HepG2 (cell line): ENCODE results near the gene ATG9A. TPM values are rescaled to one million over a fixed set of nuclear protein-coding genes. Genes with fewer than 3 reads are reported as not detected.

Experiments used
- CBX2 ChIP-seq, 2 experiments: fragments of 200-600 bp in 1 of 2; sonication (generic); formaldehyde crosslinking in 1 of 2; IDR thresholded peaks; 2 replicates each; pipeline versions ENCODE4 v1.7.0 to v1.8.1; 2018 to 2022; ENCODE audit warnings: low read depth in 2 of 2, low read length in 1 of 2, mild to moderate bottlenecking in 1 of 2, missing genetic modification reagents in 1 of 2
- CBX5 ChIP-seq: sonication (generic); formaldehyde crosslinking; IDR thresholded peaks from 2 replicates; pipeline ENCODE4 v1.4.0; 2020; ENCODE audit warnings: missing genetic modification reagents, borderline replicate concordance
- GATAD2A ChIP-seq: IDR thresholded peaks from 2 replicates; pipeline ENCODE4 v1.6.1; 2016
- GZF1 ChIP-seq: sonication (generic); formaldehyde crosslinking; IDR thresholded peaks from 2 replicates; pipeline ENCODE4 v1.5.1; 2020; ENCODE audit warnings: mild to moderate bottlenecking, missing genetic modification reagents
- HOXA7 ChIP-seq: sonication (generic); formaldehyde crosslinking; IDR thresholded peaks from 2 replicates; pipeline ENCODE4 v1.8.1; 2022; ENCODE audit warnings: mild to moderate bottlenecking, missing genetic modification reagents, moderate library complexity
- MAZ ChIP-seq, 2 experiments: sonication (generic) in 1 of 2; formaldehyde crosslinking in 1 of 2; IDR thresholded peaks; 2 replicates each; pipeline versions ENCODE4 v1.5.0 to v1.6.1; 2012 to 2020; ENCODE audit warnings: low read depth in 2 of 2, mild to moderate bottlenecking in 2 of 2, borderline replicate concordance in 1 of 2, improper control_type of control experiment in 1 of 2, low read length in 1 of 2, missing genetic modification reagents in 1 of 2, moderate library complexity in 1 of 2
- MTF1 ChIP-seq: sonication (generic); formaldehyde crosslinking; IDR thresholded peaks from 2 replicates; pipeline ENCODE4 v1.5.0; 2020; ENCODE audit warnings: missing genetic modification reagents
- MXD3 ChIP-seq: IDR thresholded peaks from 2 replicates; pipeline ENCODE4 v1.6.1; 2016; ENCODE audit warnings: mild to moderate bottlenecking, missing biosample characterization, missing genetic modification reagents
- NFKBIZ ChIP-seq: IDR thresholded peaks from 2 replicates; pipeline ENCODE4 v1.6.1; 2018; ENCODE audit warnings: missing genetic modification reagents, missing compliant biosample characterization
- PCBP2 ChIP-seq: fragments of 200-400 bp; formaldehyde crosslinking; optimal IDR thresholded peaks from 2 replicates; pipeline ENCODE3; 2018; ENCODE audit warnings: low read length, low read depth; ENCODE audit not compliant: poor library complexity, severe bottlenecking
- PRDM15 ChIP-seq: sonication (generic); formaldehyde crosslinking; IDR thresholded peaks from 2 replicates; pipeline ENCODE4 v1.4.0; 2020; ENCODE audit warnings: missing genetic modification reagents
- SRSF4 ChIP-seq: fragments of 200-400 bp; formaldehyde crosslinking; IDR thresholded peaks from one replicate; pipeline ENCODE4 v1.6.1; 2018; ENCODE audit warnings: mild to moderate bottlenecking, low read depth, low read length, moderate library complexity; ENCODE audit not compliant: poor library complexity, severe bottlenecking
- ZFP36L1 ChIP-seq: sonication (generic); formaldehyde crosslinking; IDR thresholded peaks from 2 replicates; pipeline ENCODE4 v1.8.0; 2022; ENCODE audit warnings: mild to moderate bottlenecking, missing genetic modification reagents, moderate library complexity
- ZFP90 ChIP-seq: sonication (generic); formaldehyde crosslinking; IDR thresholded peaks from 2 replicates; pipeline ENCODE4 v1.8.0; 2022; ENCODE audit warnings: missing genetic modification reagents, mild to moderate bottlenecking, inconsistent platforms, borderline replicate concordance
- ZFYVE20 ChIP-seq: sonication (generic); formaldehyde crosslinking; IDR thresholded peaks from 2 replicates; pipeline ENCODE4 v1.8.0; 2023; ENCODE audit warnings: low read depth, mild to moderate bottlenecking, moderate library complexity, missing genetic modification reagents, borderline replicate concordance
- ZNF10 ChIP-seq: sonication (generic); formaldehyde crosslinking; IDR thresholded peaks from 2 replicates; pipeline ENCODE4 v1.4.0; 2020; ENCODE audit warnings: mild to moderate bottlenecking, low read depth, missing genetic modification reagents, borderline replicate concordance
- ZNF44 ChIP-seq: sonication (generic); formaldehyde crosslinking; IDR thresholded peaks from 2 replicates; pipeline ENCODE4 v1.5.1; 2020; ENCODE audit warnings: mild to moderate bottlenecking, missing genetic modification reagents
- ZNF577 ChIP-seq: sonication (generic); formaldehyde crosslinking; IDR thresholded peaks from 2 replicates; pipeline ENCODE4 v1.4.0; 2020; ENCODE audit warnings: mild to moderate bottlenecking, low read depth, missing genetic modification reagents, borderline replicate concordance
- ZNF660 ChIP-seq: sonication (generic); formaldehyde crosslinking; IDR thresholded peaks from 2 replicates; pipeline ENCODE4 v1.5.1; 2020; ENCODE audit warnings: mild to moderate bottlenecking, low read depth, missing genetic modification reagents, borderline replicate concordance
- ZNF782 ChIP-seq: sonication (generic); formaldehyde crosslinking; IDR thresholded peaks from 2 replicates; pipeline ENCODE4 v1.4.0; 2020; ENCODE audit warnings: missing genetic modification reagents, mild to moderate bottlenecking, borderline replicate concordance
- ZXDC ChIP-seq: sonication (generic); formaldehyde crosslinking; IDR thresholded peaks from 2 replicates; pipeline ENCODE4 v1.5.0; 2020; ENCODE audit warnings: mild to moderate bottlenecking, missing genetic modification reagents
- polyA plus RNA-seq, 8 experiments: library from polyadenylated mRNA; depleted of rRNA in 3 of 8; stranded (reverse) in 7 of 8; unstranded in 1 of 8; fragments of >200 nt; fragmentation: Illumina TruSeq in 4 of 8; extraction: Trizol in 4 of 8; gene quantifications; 2 replicates each; pipeline versions ENCODE4 v1.2.1 to v1.2.3, GENCODE V29; 2011 to 2016; ENCODE audit warnings: low read depth in 4 of 8, missing spikeins in 1 of 8, mixed read lengths in 1 of 8; ENCODE audit not compliant: insufficient read depth in 1 of 8
- total RNA-seq, 5 experiments: library from RNA; depleted of rRNA; stranded (reverse); fragments of >200 nt; fragmentation: Illumina TruSeq; extraction: Trizol; gene quantifications; 2 replicates each; pipeline ENCODE4 v1.2.3, GENCODE V29; 2016; ENCODE audit warnings: low read depth in 1 of 5

Gene ATG9A
- total and polyA plus RNA-seq, 2 of the 13 experiments (the other 11 are each of a cell fraction or from before 2014, with no cell fraction given), result 35.0 to 131 TPM

- TF ChIP-seq SRSF4, result no peak
- TF ChIP-seq MXD3 (CRISPR knock-in tag), result no peak
- TF ChIP-seq CBX2 (IDR thresholded peaks at IDR 0.05; ENCODE audit: low read depth, low read length), result no peak
- no peak for TF ChIP-seq CBX2 (CRISPR knock-in tag; IDR thresholded peaks at IDR 0.05; ENCODE audit: low read depth)
- no peak for TF ChIP-seq PRDM15 (CRISPR knock-in tag)
- TF ChIP-seq ZFP90 (CRISPR knock-in tag), result no peak
- no peak for TF ChIP-seq ZNF10
- TF ChIP-seq PCBP2, result no peak
- no peak for TF ChIP-seq GZF1
- peak; percentile 62; the same call in 1 of the 2 replicates for TF ChIP-seq CBX5
- TF ChIP-seq NFKBIZ, result no peak
- 0 out of 2 replicates have a peak, but pooled peaks have one; percentile 10 for TF ChIP-seq ZNF44 (CRISPR knock-in tag)
- no peak; the same call in 1 of the 2 replicates for TF ChIP-seq ZNF782 (CRISPR knock-in tag)
- TF ChIP-seq ZNF577 (CRISPR knock-in tag), result no peak
- no peak for TF ChIP-seq ZFYVE20 (CRISPR knock-in tag)
- 0 out of 2 replicates have a peak, but pooled peaks have one; percentile 79 for TF ChIP-seq ZFP36L1
- no peak for TF ChIP-seq MTF1 (CRISPR knock-in tag)
- no peak for TF ChIP-seq HOXA7 (CRISPR knock-in tag)
- no peak for TF ChIP-seq ZNF660 (CRISPR knock-in tag)
- no peak for TF ChIP-seq ZXDC (CRISPR knock-in tag)
- no peak for TF ChIP-seq MAZ (IDR thresholded peaks at IDR 0.05; ENCODE audit: borderline replicate concordance, low read depth, low read length)
- no peak for TF ChIP-seq MAZ (CRISPR knock-in tag; IDR thresholded peaks at IDR 0.05; ENCODE audit: low read depth)
- TF ChIP-seq GATAD2A, result peak; percentile 96
Measured at GRCh38 chr2:219207884-219208740, 21.3 kb downstream of the ATG9A start (continued).
